Measurements from ENCODE around the gene CHTF18. TPM values are rescaled to one million over a fixed set of nuclear protein-coding genes. Genes with fewer than 3 reads are reported as not detected.
"Not testable (repeated sequence)": the region's sequence is repeated elsewhere in the genome, so short reads cannot be mapped to it uniquely, and the experiment has no call there.

The CHTF18 gene
- total and polyA plus RNA-seq, 8 donors: 5.4 to 61.6 (median 8.0) TPM

DNA sequence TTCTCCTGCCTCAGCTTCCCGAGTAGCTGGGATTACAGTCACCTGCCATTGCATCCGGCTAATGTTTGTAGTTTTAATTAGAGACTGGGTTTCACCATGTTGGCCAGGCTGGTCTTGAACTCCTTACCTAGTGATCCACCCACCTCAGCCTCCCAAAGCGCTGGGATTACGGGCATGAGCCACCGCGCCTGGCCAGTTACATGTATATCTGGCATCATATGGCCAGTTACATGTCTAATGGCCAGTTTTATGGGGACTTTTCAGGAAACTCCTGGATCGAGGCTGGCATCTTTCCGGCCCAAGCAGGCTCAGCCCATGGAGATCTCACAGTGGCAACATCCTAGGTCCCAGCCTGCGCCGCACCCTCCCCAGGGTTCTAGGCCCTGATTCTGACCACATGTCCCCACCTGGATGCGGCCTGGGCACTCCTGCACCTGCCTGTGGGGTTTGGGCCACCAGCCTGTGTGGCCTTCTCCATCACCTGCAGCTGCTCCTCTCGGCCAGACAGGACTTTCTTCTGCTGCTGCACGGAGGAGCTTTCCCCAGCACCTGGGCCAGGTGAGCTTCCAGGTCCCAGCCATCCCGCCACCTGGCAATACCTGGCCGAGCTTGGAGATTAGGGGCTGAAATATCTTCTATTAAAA is 46.3 kb upstream of the CHTF18 start:
- H3K27ac ChIP-seq: no peak overlapping the region
- H3K4me3 ChIP-seq: no peak overlapping the region
- H3K4me1 ChIP-seq: peaks cover 5 to 7% (median 7%) of the 10 kb centered on the region in 3 donors
- no peak for FAIRE-seq
- TF ChIP-seq, protein P1, sequence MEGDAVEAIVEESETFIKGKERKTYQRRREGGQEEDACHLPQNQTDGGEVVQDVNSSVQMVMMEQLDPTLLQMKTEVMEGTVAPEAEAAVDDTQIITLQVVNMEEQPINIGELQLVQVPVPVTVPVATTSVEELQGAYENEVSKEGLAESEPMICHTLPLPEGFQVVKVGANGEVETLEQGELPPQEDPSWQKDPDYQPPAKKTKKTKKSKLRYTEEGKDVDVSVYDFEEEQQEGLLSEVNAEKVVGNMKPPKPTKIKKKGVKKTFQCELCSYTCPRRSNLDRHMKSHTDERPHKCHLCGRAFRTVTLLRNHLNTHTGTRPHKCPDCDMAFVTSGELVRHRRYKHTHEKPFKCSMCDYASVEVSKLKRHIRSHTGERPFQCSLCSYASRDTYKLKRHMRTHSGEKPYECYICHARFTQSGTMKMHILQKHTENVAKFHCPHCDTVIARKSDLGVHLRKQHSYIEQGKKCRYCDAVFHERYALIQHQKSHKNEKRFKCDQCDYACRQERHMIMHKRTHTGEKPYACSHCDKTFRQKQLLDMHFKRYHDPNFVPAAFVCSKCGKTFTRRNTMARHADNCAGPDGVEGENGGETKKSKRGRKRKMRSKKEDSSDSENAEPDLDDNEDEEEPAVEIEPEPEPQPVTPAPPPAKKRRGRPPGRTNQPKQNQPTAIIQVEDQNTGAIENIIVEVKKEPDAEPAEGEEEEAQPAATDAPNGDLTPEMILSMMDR (IDR thresholded peaks at IDR 0.05): no peak
- no peak for ATAC-seq
- no peaks in the 10 kb centered on the region for H3K27me3 ChIP-seq
- DNase-seq: no peak
- H3K9me3 ChIP-seq: no peaks in the 10 kb centered on the region
- intact Hi-C loops (cut with DNase I): no loop called here
- H3K36me3 ChIP-seq: peaks cover 0 to 8% (median 0%) of the 10 kb centered on the region in 3 donors
- WGBS, 2 donors: 74 to 83% methylated on average over 15 of the region's 15 CpGs

DNA sequence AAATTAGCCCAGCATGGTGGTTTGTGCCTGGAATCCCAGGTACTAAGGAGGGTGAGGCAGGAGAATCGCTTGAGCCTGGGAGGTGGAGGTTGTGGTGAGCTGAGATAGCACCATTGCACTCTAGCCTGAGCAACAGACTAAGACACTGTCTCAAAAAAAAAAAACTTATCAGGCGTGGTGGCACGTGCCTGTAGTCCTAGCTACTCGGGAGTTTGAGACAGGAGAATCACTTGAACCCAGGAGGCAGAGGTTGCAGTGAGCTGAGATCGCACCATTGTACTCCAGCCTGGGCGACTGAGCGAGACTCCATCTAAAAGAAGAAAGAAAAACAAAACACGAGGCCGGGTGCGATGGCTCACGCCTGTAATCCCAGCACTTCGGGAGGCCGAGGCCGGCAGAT is 45.5 kb upstream of the CHTF18 start:
- H3K27ac ChIP-seq; ATAC-seq; H3K27me3 ChIP-seq; H3K9me3 ChIP-seq; H3K4me1 ChIP-seq; H3K4me3 ChIP-seq; H3K36me3 ChIP-seq; DNase-seq; intact Hi-C loops (cut with DNase I); FAIRE-seq: not testable (repeated sequence)
- WGBS, 2 donors: 68 to 74% methylated on average over 14 of the region's 14 CpGs

DNA sequence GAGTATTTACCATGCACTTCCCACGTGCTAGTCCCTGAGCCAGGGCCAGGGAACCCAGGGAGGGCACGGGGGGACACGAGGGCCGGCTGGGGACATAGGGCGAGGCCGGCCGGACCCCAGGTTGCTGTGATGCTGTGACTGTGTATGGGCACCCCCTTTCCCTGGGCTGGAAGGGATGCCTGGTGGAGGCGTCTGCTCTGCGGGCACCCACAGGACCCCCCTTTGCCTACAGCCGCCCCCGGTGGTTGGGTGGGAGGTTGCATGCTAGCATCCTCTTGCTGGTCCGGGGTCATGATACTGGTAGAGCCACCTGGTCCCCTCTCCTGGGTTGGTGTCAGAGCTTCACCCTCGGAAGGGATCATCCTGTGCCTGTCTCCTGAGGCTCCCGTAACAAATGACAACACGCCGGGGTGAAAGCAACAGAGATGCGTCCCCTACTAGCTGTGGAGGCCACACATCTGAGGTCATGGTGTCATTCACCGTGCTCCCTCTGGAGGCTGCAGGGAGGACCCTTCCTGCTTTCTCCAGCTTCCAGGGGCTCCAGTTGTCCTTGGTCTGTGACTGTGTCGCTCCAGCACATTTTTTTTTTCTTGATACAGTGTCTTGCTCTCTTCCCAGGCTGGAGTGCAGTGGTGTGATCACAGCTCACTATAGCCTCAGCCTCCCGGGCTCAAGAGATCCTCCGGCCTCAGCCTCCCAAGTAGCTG is 44.5 kb upstream of the CHTF18 start:
- no peak for ATAC-seq
- WGBS, 2 donors: 60 to 77% methylated on average over 21 of the region's 21 CpGs

DNA sequence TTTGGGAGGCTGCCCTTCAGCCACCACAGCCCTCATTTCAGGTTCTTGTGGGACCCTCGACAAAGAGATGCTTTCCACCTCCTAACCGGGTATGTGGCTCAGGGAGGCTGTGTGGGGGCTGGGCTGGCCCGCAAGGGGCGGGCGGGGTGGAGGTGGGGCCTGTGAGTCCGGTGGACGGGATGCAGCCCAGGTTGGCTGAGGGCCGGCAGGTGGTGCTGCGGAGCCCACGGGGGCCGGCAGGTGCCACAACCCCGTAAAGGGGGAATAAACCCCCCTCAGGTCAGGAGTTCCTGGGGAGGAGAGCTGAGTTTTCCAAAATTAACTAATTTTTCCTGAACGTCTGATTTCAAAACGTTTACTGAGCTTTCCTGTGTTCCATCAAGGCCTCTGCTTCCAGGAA is 42.7 kb upstream of the CHTF18 start:
- intact Hi-C loops (cut with DNase I): no loop called here
- ATAC-seq (no peak), DNase-seq (peak in 1 of 6 donors; percentile 70), FAIRE-seq (no peak)
- Histone ChIP-seq H3K4me1 (no peaks in the 10 kb centered on the region), H3K27ac (no peak overlapping the region), H3K9me3 (no peaks in the 10 kb centered on the region), H3K4me3 (no peak overlapping the region), H3K27me3 (no peaks in the 10 kb centered on the region), H3K36me3 (no peaks in the 10 kb centered on the region)
- TF ChIP-seq, protein P1 (IDR thresholded peaks at IDR 0.05): peak in 1 of 4 donors; percentile 22
- 1 to 6% methylated on average over 14 of the region's 14 CpGs for WGBS, 2 donors

More for the DNA sequence above, 44.5 kb upstream of the CHTF18 start:
- TF ChIP-seq, protein P1 (IDR thresholded peaks at IDR 0.05): no peak
- intact Hi-C loops (cut with DNase I): no loop called here
- Histone ChIP-seq H3K4me1 (peaks cover 5 to 7% (median 7%) of the 10 kb centered on the region in 3 donors), H3K27ac (no peak overlapping the region), H3K4me3 (no peak overlapping the region), H3K27me3 (no peaks in the 10 kb centered on the region), H3K36me3 (no peaks in the 10 kb centered on the region), H3K9me3 (no peaks in the 10 kb centered on the region)
- DNase-seq (peak in 1 of 6 donors; percentile 64), FAIRE-seq (no peak)

DNA sequence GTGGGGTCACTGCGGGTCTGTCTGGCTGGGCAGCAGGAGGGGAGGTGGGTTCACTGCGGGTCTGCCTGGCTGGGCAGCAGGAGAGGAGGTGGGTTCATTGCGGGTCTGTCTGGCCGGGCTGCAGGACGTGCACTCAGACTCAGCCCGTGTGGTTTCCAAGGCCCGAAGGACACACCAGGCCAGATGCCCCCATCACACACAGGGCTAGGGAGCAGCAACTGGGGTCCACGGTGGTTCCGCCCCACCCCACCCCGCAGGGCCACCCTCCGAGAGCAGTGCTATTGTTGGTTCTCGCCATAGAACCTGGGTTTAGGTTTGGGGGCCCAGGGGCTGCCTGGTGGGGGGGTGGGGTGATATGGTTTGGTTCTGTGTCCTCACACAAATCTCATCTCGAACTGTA is 41.8 kb upstream of the CHTF18 start:
- H3K4me3 ChIP-seq: no peak overlapping the region
- no peak for DNase-seq
- TF ChIP-seq, protein P1 (IDR thresholded peaks at IDR 0.05): no peak
- no peak for ATAC-seq
- H3K4me1 ChIP-seq: no peaks in the 10 kb centered on the region
- no peaks in the 10 kb centered on the region for H3K36me3 ChIP-seq
- intact Hi-C loops (cut with DNase I): no loop called here
- no peak for FAIRE-seq
- H3K27ac ChIP-seq: no peak overlapping the region
- no peaks in the 10 kb centered on the region for H3K9me3 ChIP-seq
- H3K27me3 ChIP-seq: no peaks in the 10 kb centered on the region
- WGBS, 2 donors: 72 to 73% methylated on average over 12 to 13 of the region's 13 CpGs
